ENCODE data around the gene MAML2. TPM values are rescaled to one million over a fixed set of nuclear protein-coding genes. Genes with fewer than 3 reads are reported as not detected.

The MAML2 gene
- total and polyA plus RNA-seq, 2 of the 8 experiments (the other 6 are each of a cell fraction or from before 2014, with no cell fraction given), result 3.8 to 6.6 TPM

DNA sequence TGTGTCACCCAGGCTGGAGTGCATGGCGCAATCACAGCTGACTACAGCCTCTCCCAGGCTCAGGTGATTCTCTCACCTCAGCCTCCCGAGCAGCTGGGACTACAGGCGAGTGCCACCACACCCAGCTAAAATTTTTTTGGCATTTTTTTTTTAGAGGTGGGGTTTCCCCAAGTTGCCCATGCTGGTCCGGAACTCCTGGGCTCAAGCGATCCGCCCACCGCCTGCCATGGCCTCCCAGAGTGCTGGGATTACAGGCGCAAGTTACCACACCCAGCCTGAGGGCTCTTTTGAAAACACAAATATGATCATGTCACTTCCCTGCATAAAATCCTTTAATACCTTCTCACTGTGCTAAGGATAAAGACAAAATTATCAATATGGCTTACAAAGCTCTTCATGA is 88.1 kb downstream of the MAML2 start:
- TF ChIP-seq CEBPB (IDR thresholded peaks at IDR 0.05; ENCODE audit: low read depth, low read length), result peak; percentile 60
- TF ChIP-seq NRF1 (IDR thresholded peaks at IDR 0.05; ENCODE audit: low read depth, low read length), result no peak
- Histone ChIP-seq H4K5ac (ENCODE audit: insufficient read length, low read depth, low read length) (no peak overlapping the region), H2BK15ac (ENCODE audit: low read length) (no peak overlapping the region), H3K14ac (ENCODE audit: insufficient read length) (no peak overlapping the region), H2AFZ (ENCODE audit: low read length) (no peak overlapping the region), H3K4ac (replicated peaks; ENCODE audit: insufficient read length, low read depth, low read length) (no peak overlapping the region), H2BK5ac (ENCODE audit: low read depth, low read length) (no peak overlapping the region), H3K18ac (ENCODE audit: extremely low read depth, low read length) (no peak overlapping the region), H4K8ac (ENCODE audit: extremely low read depth, insufficient read depth, low read length) (no peak overlapping the region), H3K23me2 (ENCODE audit: low read depth, low read length) (no peaks in the 10 kb centered on the region), H3K4me1 (replicated peaks in 1 of 4; ENCODE audit: control insufficient read depth in 3 of 4, insufficient read depth in 4 of 4, low read length in 3 of 4) (peaks cover 0 to 3% (median 0%) of the 10 kb centered on the region in 4 experiments; a peak in 2 of 7 replicates), H3K4me2 (ENCODE audit: insufficient read depth in 1 of 2, low read depth in 2 of 2, low read length in 2 of 2) (no peak overlapping the region), H4K91ac (replicated peaks; ENCODE audit: insufficient read length, low read length) (no peak overlapping the region), H3K4me3 (ENCODE audit: extremely low read depth in 1 of 4, insufficient read depth in 2 of 4, low read depth in 3 of 4, low read length in 4 of 4) (no peak overlapping the region), H3K23ac (ENCODE audit: insufficient read length) (no peak overlapping the region), H2BK12ac (ENCODE audit: low read depth, low read length) (no peak overlapping the region), H2BK20ac (ENCODE audit: low read length) (no peak overlapping the region), H3K9me3 (ENCODE audit: insufficient read depth in 2 of 2, low read depth in 1 of 2, low read length in 1 of 2) (no peaks in the 10 kb centered on the region), H3K9ac (replicated peaks in 1 of 4; ENCODE audit: extremely low read depth in 1 of 4, low read depth in 3 of 4, low read length in 3 of 4) (no peak overlapping the region), H3K27me3 (replicated peaks in 1 of 4; ENCODE audit: control insufficient read depth in 3 of 4, extremely low read depth in 1 of 4, insufficient read depth in 3 of 4, low read length in 3 of 4) (no peaks in the 10 kb centered on the region; a peak in 1 of 7 replicates), H3K56ac (replicated peaks; ENCODE audit: insufficient read length, low read depth, low read length) (no peak overlapping the region), H3K36me3 (ENCODE audit: control insufficient read depth in 2 of 4, insufficient read depth in 4 of 4, low read length in 3 of 4) (no peaks in the 10 kb centered on the region), H2BK120ac (replicated peaks; ENCODE audit: low read depth, low read length) (no peak overlapping the region), H3K79me2 (ENCODE audit: control insufficient read depth in 1 of 2, insufficient read depth in 2 of 2, low read length in 2 of 2) (no peaks in the 10 kb centered on the region), H4K20me1 (replicated peaks in 1 of 2; ENCODE audit: control insufficient read depth in 1 of 2, insufficient read depth in 2 of 2, low read length in 2 of 2) (no peaks in the 10 kb centered on the region), H3K27ac (ENCODE audit: low read depth, low read length) (no peak overlapping the region), H2AK5ac (ENCODE audit: low read depth, low read length) (no peak overlapping the region), H3K79me1 (ENCODE audit: low read depth, low read length) (no peaks in the 10 kb centered on the region)
- ChIA-PET CTCF (ENCODE audit: partially characterized antibody) (interaction anchor here (0.6 to 2.5 kb wide), 5 partner anchors 21 to 419 kb away, joined by 3 to 7 read pairs (median 4); no protein-coding TSS in a partner anchor), POLR2A (ENCODE audit: partially characterized antibody) (interaction anchor here (0.6 to 4.4 kb wide), 3 partner anchors 11 to 331 kb away, joined by 3 to 20 read pairs (median 3); no protein-coding TSS in a partner anchor)
- FAIRE-seq (no peak), DNase-seq (ENCODE audit: low read depth in 1 of 2, low spot score in 2 of 2) (no peak)
- WGBS, 2 experiments (ENCODE audit: extremely low coverage in 1 of 2, insufficient coverage in 1 of 2, insufficient read length in 1 of 2, insufficient replicate concordance in 2 of 2, low coverage in 1 of 2, low lambda C conversion rate in 2 of 2, missing lambda C conversion rate in 1 of 2), result 93% methylated on average over 8 of the region's 8 CpGs; no CpG with 5 or more reads in 1 of the 2 experiments
